GM12872 (cell line): ENCODE data around the gene PYGM.

ENCODE experiments used
- TF ChIP-seq, protein P1 (sequence below): IDR thresholded peaks from 3 replicates; pipeline ENCODE4 v1.5.1; 2011; ENCODE audit warnings: low read depth, mild to moderate bottlenecking, low read length, moderate library complexity; ENCODE audit not compliant: insufficient read depth

Gene PYGM

DNA sequence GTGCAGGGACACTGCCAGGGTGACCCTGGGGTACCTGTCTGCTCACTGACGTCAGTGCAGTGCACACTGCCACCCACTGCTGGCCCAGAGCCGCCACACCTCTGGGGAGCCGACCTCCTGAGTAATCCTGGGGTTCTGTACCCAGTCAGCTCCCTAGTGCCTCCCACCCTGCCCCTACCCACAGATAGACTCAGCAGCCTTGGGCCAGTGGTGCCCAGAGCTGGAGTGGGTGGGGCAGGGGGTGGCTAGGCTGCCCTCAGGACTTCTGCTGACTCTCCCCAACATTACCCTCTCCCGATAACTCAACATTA lies 42.6 kb downstream of the PYGM start:
- TF ChIP-seq, protein P1, sequence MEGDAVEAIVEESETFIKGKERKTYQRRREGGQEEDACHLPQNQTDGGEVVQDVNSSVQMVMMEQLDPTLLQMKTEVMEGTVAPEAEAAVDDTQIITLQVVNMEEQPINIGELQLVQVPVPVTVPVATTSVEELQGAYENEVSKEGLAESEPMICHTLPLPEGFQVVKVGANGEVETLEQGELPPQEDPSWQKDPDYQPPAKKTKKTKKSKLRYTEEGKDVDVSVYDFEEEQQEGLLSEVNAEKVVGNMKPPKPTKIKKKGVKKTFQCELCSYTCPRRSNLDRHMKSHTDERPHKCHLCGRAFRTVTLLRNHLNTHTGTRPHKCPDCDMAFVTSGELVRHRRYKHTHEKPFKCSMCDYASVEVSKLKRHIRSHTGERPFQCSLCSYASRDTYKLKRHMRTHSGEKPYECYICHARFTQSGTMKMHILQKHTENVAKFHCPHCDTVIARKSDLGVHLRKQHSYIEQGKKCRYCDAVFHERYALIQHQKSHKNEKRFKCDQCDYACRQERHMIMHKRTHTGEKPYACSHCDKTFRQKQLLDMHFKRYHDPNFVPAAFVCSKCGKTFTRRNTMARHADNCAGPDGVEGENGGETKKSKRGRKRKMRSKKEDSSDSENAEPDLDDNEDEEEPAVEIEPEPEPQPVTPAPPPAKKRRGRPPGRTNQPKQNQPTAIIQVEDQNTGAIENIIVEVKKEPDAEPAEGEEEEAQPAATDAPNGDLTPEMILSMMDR = no peak

DNA sequence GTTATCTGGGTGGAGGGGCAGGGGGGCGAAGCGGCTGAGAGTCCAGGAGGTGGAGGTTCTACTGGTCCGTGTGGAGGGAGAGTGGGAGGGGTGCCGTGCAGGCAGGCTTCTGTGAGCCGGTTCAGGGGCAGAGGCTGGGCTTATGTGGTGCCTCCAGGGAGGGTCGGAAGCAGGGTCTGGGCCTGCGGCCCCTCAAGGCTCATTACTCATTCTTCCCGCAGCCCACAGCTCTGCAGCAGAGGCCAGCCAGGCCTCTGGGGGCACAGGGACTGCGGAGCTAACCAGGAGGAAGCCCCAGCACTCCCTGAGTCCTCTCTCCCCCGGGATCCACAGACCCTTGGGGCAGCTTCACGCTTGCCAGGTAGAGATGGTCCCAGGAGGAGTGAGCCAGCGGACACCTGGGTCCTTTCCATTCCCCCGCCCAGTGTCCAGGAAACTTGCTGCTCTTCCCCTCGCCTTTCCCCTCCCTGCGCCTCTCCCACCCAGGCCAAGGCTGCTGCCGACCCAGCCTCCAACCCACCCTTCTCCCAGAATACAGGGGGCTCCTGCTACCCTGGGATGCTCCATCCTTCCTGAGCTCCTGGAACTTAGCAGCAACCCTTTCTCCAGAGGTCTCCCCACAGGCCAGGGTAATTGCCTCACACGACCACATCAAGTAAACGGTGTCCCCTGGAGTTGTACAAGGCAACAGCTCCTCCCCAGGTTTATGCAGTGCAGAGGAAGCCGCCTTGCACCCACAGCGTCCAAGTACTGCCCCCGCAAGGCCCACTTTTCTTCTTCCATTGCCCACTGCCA lies 43.1 kb downstream of the PYGM start:
- TF ChIP-seq, protein P1 = no peak

DNA sequence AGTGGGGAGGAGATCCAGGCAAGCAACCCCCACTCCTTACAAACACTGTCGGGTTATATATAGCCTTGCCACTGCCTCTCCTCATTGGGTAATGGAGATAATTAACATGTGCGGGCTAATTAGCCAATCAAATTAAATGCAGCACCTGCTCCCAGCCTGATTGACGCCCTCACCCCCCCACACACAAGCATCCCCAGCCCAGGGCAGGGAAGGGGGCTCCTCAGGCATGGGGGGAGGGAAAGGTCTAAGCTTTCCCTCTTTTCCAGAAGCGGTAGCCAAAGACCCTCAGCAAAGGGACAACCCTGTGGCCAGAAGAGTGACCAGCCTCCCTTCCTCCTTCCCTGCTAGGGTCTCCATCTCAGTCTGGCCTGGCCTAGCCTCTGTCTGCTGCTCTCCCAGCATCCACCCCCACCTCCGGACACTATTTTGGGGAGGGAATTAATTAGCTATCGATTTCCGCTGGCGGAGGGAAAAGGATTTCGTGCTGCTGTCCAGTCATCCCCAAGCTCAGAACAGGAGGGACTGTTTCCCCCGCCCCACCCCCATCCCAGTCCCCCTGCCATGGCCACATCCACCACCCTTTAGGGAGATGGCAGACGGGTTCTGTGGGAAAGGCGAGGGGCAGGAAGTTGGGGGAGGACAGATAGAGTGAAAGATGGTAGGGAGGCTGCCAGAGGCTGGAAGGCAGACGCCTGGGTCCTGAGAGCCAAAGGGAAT lies 43.9 kb downstream of the PYGM start:
- TF ChIP-seq, protein P1 = no peak

DNA sequence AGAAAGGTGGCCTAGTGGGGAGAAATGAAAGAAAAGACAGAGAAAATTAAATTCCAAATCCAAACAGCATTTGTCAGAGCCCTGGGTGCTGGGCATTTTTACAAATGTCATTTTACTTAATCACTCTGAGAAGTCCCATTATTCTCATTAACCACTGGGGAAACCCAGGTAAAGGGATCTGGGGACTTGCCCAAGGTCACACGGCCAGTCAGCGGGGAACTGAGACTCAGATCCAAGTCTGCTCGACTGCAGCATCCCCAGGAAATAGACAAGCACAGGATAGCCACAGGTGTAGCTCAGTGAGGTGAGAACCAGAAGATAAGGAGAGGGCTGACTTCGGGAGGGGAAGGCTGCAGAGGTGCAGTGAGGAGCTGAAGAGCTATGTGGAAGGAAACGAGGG lies 44.7 kb downstream of the PYGM start:
- TF ChIP-seq, protein P1 = no peak

DNA sequence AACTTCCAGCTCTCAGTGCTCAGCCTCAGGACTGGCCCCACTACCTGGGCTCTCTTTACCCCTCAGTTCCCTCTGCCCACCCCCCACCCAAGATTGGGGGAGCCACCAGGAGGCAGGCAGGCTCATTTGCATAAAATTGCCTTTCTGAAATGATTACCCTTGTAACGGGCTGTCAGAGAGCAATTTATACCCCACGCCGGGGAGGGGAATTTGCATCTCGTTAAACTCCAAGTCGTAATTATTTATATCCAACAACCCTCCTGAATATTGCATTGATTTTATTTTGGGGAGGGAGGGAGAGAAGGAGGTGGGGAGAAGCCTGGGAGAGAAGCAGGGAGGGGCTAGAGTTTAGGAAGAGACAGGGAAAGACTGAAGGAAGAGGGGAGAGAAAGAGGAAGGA lies 45.1 kb downstream of the PYGM start:
- TF ChIP-seq, protein P1 = no peak

DNA sequence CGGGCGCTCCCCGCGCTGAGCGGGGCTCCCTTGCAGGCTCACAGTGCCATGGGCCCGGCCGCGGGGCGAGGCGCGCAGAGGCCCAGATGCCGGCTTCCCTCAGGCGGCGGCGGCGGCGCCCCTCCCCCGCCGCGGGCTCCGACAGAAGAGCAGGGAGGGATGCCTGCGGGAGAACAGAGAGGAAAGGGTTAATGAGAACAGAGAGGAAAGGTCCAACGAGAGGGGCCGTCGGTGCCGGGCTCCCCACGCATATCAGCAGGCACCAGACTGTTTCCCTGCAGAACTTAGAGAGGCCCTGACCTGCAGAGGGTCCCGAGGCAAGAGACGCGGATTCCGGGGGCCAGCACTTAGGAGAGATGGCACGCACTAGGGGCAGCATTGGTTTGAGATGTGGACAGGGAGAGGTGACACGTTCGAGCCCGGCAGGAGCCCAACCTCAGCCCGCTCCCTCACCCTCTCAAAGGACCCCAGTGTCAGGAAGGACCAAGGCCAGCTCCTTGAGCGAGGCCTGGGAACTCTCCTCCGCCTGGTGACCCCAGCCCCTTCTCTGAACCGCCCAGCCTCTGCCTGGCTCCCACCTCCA lies 45.9 kb downstream of the PYGM start:
- TF ChIP-seq, protein P1 = no peak

DNA sequence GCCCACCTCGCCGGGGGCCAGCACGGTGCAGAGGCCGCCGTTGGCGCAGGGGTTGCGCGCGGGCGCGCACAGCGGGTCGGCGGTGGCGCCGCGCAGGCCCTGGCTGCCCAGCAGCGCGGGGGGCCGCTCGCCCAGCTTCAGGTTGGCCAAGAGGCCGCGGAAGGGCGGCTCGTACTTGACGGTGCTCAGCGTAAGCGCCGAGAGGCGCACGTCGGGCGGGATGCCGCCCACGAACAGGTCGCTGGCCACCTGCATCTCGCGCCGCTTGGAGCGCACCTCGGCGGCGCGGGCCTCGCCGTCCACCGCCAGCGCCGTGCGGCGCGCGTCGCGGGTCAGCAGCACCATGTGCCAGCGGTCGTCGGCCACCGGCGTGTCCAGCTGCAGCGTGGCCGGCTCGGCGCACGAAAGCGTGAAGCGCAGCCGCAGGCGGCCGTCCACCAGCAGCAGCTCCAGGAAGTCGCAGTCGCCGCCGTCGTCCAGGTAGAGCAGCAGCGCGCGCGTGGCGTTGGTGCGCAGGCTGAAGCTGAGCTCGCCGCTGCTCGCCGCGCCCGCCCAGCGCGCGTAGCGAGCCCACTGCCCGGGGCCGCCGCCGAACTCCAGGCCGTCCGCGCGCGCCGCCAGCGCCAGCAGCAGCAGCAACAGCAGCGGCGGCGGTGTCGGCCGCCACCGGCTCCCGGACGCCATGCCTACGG lies 46.6 kb downstream of the PYGM start:
- TF ChIP-seq, protein P1 = no peak
